GM21619 (cell line): Measurements from ENCODE around the gene HOATZ.

Source experiments
- ATAC-seq: cut with Tn5 transposase; IDR thresholded peaks from one replicate; pipeline ENCODE4 v1.9.1; 2021; ENCODE audit not compliant: unreplicated experiment

Gene HOATZ

GRCh38 chr11:111575740-111576139, 61.2 kb downstream of the HOATZ start:
- no peak for ATAC-seq

GRCh38 chr11:111577821-111578220, 63.2 kb downstream of the HOATZ start:
- ATAC-seq, result no peak

GRCh38 chr11:111581341-111581740, 66.8 kb downstream of the HOATZ start:
- ATAC-seq, result no peak

GRCh38 chr11:111582163-111582562, 67.6 kb downstream of the HOATZ start:
- no peak for ATAC-seq

GRCh38 chr11:111582881-111583280, 68.3 kb downstream of the HOATZ start:
- no peak for ATAC-seq

GRCh38 chr11:111585371-111585770, 70.8 kb downstream of the HOATZ start:
- ATAC-seq, result no peak

- ATAC-seq, result no peak
Observed at GRCh38 chr11:111586388-111586831, 71.8 kb downstream of the HOATZ start.
